HCT116 (cell line): Measurements from ENCODE around the gene PSMC3IP. TPM values are rescaled to one million over a fixed set of nuclear protein-coding genes. Genes with fewer than 3 reads are reported as not detected.
A peak's percentile ranks its signal among the peaks of the same experiment; 100 is the strongest.

Source experiments
- ATAC-seq: fragments of 200-7000 bp; cut with Tn5 transposase; 2 replicates; pipeline ENCODE4 v1.9.1; 2020; ENCODE audit warnings: mild to moderate bottlenecking, moderate library complexity
- BruUV-seq: library from RNA; stranded (reverse); fragments of 400-500 nt; replicated peaks from 2 replicates; lab custom pipeline; 2021; lab: Mats Ljungman, UMichigan
- CTCF ChIA-PET: fragments of 300-600 bp; sonication (Branson Sonifier 250); formaldehyde crosslinking; loops from one replicate; lab custom pipeline; 2021; ENCODE audit warnings: antibody characterized with exemption; lab: Charles Lee
- POLR2A ChIA-PET: fragments of 300-600, 350-600 bp; sonication (Branson Sonifier 250); formaldehyde crosslinking; loops from one replicate; lab custom pipeline; 2021; ENCODE audit warnings: antibody characterized with exemption; lab: Charles Lee
- RAD21 ChIA-PET, 2 experiments: fragments of 300-600 bp; sonication (Branson Sonifier 250); formaldehyde crosslinking; loops; one replicate each; lab custom pipeline; 2023; ENCODE audit warnings: low total read pairs in 2 of 2; ENCODE audit not compliant: uncharacterized antibody in 2 of 2, unreplicated experiment in 2 of 2, low non-redundant PET in 1 of 2; lab: Charles Lee
- DNase-seq: peaks from one replicate; pipeline ENCODE4 v3.0.0-alpha.2; 2010; ENCODE audit warnings: low read depth, low spot score
- H2AFZ ChIP-seq: fragments of 200-600 bp; shearing (Covaris generic), sonication (generic); 2 replicates; pipeline ENCODE4 v1.6.1; 2017; ENCODE audit warnings: low read depth, mixed run types, mixed read lengths, antibody characterized with exemption, low read length; ENCODE audit not compliant: poor library complexity, severe bottlenecking
- H3K27ac ChIP-seq: 2 replicates; pipeline ENCODE4 v1.5.1; 2012; ENCODE audit warnings: low read depth, low read length
- H3K27me3 ChIP-seq: fragments of 200-600 bp; sonication (generic); 2 replicates; pipeline ENCODE4 v1.6.1; 2016; ENCODE audit warnings: mixed run types, low read length, mixed read lengths; ENCODE audit not compliant: insufficient read depth
- H3K36me3 ChIP-seq, 2 experiments: fragments of 200-500 bp in 1 of 2; fragments of 200-600 bp in 1 of 2; sonication (Bioruptor generic) in 1 of 2; sonication (generic) in 1 of 2; 2 replicates each; pipeline versions ENCODE4 v1.5.1 to v1.6.1; 2014 to 2016; ENCODE audit warnings: low read length in 2 of 2, inconsistent platforms in 1 of 2, mixed read lengths in 1 of 2, mixed run types in 1 of 2; ENCODE audit not compliant: insufficient read depth in 2 of 2, control insufficient read depth in 1 of 2
- H3K4me1 ChIP-seq, 2 experiments: fragments of 200-600 bp in 1 of 2; sonication (generic) in 1 of 2; 2 replicates each; pipeline versions ENCODE4 v1.5.1 to v1.6.1; 2012 to 2017; ENCODE audit warnings: low read length in 2 of 2, inconsistent platforms in 1 of 2, mild to moderate bottlenecking in 1 of 2, mixed read lengths in 1 of 2, mixed run types in 1 of 2, moderate library complexity in 1 of 2; ENCODE audit not compliant: insufficient read depth in 2 of 2, control insufficient read depth in 1 of 2
- H3K4me2 ChIP-seq: fragments of 200-600 bp; sonication (generic); 2 replicates; pipeline ENCODE4 v1.6.1; 2017; ENCODE audit warnings: mixed run types, low read length, mixed read lengths
- H3K4me3 ChIP-seq, 2 experiments: fragments of 200-600 bp in 1 of 2; sonication (generic) in 1 of 2; replicated peaks in 1 of 2; 2 replicates each; pipeline ENCODE4 v1.5.1; 2011 to 2016; ENCODE audit warnings: low read length in 2 of 2, control low read depth in 1 of 2, low read depth in 1 of 2, mild to moderate bottlenecking in 1 of 2, mixed read lengths in 1 of 2, mixed run types in 1 of 2
- H3K79me2 ChIP-seq: fragments of 200-600 bp; sonication (generic); 2 replicates; pipeline ENCODE4 v1.6.1; 2017; ENCODE audit warnings: mild to moderate bottlenecking, mixed run types, low read length, moderate library complexity, mixed read lengths; ENCODE audit not compliant: insufficient read depth
- H3K9ac ChIP-seq: fragments of 200-600 bp; sonication (generic); 2 replicates; pipeline ENCODE4 v1.6.1; 2016; ENCODE audit warnings: low read length, mixed read lengths
- H3K9me2 ChIP-seq: fragments of 200-600 bp; sonication (generic), shearing (Covaris generic); 2 replicates; pipeline ENCODE4 v1.6.1; 2017; ENCODE audit warnings: mixed run types, mild to moderate bottlenecking, moderate library complexity; ENCODE audit not compliant: insufficient read depth
- H3K9me3 ChIP-seq, 2 experiments: fragments of 200-500 bp in 1 of 2; fragments of 200-600 bp in 1 of 2; sonication (Bioruptor generic) in 1 of 2; sonication (generic) in 1 of 2; 2 replicates each; pipeline ENCODE4 v1.6.1; 2014 to 2017; ENCODE audit warnings: low read length in 2 of 2, mixed read lengths in 2 of 2, inconsistent platforms in 1 of 2, low read depth in 1 of 2, mild to moderate bottlenecking in 1 of 2, mixed run types in 1 of 2, moderate library complexity in 1 of 2; ENCODE audit not compliant: control insufficient read depth in 1 of 2, insufficient read depth in 1 of 2
- H4K20me1 ChIP-seq: fragments of 200-600 bp; sonication (generic), shearing (Covaris generic); 2 replicates; pipeline ENCODE4 v1.6.1; 2017; ENCODE audit warnings: mixed run types, mild to moderate bottlenecking, moderate library complexity; ENCODE audit not compliant: insufficient read depth
- CBX3 ChIP-seq: IDR thresholded peaks from 2 replicates; pipeline ENCODE4 v1.6.1; 2012; ENCODE audit warnings: low read depth
- ELF1 ChIP-seq: IDR thresholded peaks from 2 replicates; pipeline ENCODE4 v1.6.1; 2012; ENCODE audit warnings: low read depth, borderline replicate concordance
- POLR2AphosphoS5 ChIP-seq: IDR thresholded peaks from 2 replicates; pipeline ENCODE4 v1.6.1; 2011; ENCODE audit warnings: mild to moderate bottlenecking, low read depth, low read length, moderate library complexity
- RAD21 ChIP-seq: IDR thresholded peaks from 2 replicates; pipeline ENCODE4 v1.6.1; 2012; ENCODE audit warnings: low read depth, mild to moderate bottlenecking
- REST ChIP-seq: IDR thresholded peaks from 2 replicates; pipeline ENCODE4 v1.6.1; 2012; ENCODE audit warnings: low read depth
- SRF ChIP-seq: IDR thresholded peaks from 2 replicates; pipeline ENCODE4 v1.6.1; 2012; ENCODE audit warnings: low read depth
- YY1 ChIP-seq: IDR thresholded peaks from 2 replicates; pipeline ENCODE4 v1.6.1; 2011; ENCODE audit warnings: low read length, low read depth, moderate library complexity, mild to moderate bottlenecking; ENCODE audit not compliant: insufficient replicate concordance; ENCODE audit errors: extremely low read depth
- intact Hi-C: fragments of 100-400 bp; cut with micrococcal nuclease; formaldehyde crosslinking; loops from 2 replicates; pipeline ENCODE4 v1.10.0; 2022
- total RNA-seq: library from RNA; stranded (reverse); gene quantifications from one replicate; pipeline ENCODE4 v1.2.1, GENCODE V29; 2021; ENCODE audit not compliant: unreplicated experiment
- TF ChIP-seq, protein P1 (sequence below): IDR thresholded peaks from 2 replicates; pipeline ENCODE4 v1.6.1; 2011; ENCODE audit warnings: mild to moderate bottlenecking, low read length, moderate library complexity; ENCODE audit not compliant: insufficient replicate concordance; ENCODE audit errors: extremely low read depth

Gene PSMC3IP
- total RNA-seq, 1 experiment from 2014 or later: 24.3 TPM

- Histone ChIP-seq H3K4me2 (peak overlapping the region; percentile 80; the same call in 1 of the 2 replicates), H3K4me1 (peaks cover 27 to 55% of the 10 kb centered on the region in 2 experiments), H3K4me3 (no peak overlapping the region), H3K27ac (peak overlapping the region; percentile 60; the same call in 1 of the 2 replicates), H3K27me3 (no peaks in the 10 kb centered on the region), H4K20me1 (no peaks in the 10 kb centered on the region), H3K36me3 (no peaks in the 10 kb centered on the region), H2AFZ (no peak overlapping the region), H3K9me3 (no peaks in the 10 kb centered on the region), H3K9ac (no peak overlapping the region), H3K9me2 (no peaks in the 10 kb centered on the region), H3K79me2 (no peaks in the 10 kb centered on the region)
- CTCF ChIA-PET: interaction anchor here (0.9 to 2.3 kb wide), 4 partner anchors 12 to 209 kb away, joined by 3 to 11 read pairs (median 4); no protein-coding TSS in a partner anchor
- DNase-seq: no peak
- no peak for ATAC-seq
- POLR2A ChIA-PET: interaction anchor here (1.3 to 2.0 kb wide), 2 partner anchors 10 to 11 kb away, joined by 3 to 5 read pairs; no protein-coding TSS in a partner anchor
- intact Hi-C loops: no loop called here
- no TSS peak for BruUV-seq
- no peak for TF ChIP-seq CBX3
- TF ChIP-seq RAD21: no peak
- no peak for TF ChIP-seq YY1
- TF ChIP-seq, protein P1, sequence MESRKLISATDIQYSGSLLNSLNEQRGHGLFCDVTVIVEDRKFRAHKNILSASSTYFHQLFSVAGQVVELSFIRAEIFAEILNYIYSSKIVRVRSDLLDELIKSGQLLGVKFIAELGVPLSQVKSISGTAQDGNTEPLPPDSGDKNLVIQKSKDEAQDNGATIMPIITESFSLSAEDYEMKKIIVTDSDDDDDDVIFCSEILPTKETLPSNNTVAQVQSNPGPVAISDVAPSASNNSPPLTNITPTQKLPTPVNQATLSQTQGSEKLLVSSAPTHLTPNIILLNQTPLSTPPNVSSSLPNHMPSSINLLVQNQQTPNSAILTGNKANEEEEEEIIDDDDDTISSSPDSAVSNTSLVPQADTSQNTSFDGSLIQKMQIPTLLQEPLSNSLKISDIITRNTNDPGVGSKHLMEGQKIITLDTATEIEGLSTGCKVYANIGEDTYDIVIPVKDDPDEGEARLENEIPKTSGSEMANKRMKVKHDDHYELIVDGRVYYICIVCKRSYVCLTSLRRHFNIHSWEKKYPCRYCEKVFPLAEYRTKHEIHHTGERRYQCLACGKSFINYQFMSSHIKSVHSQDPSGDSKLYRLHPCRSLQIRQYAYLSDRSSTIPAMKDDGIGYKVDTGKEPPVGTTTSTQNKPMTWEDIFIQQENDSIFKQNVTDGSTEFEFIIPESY: no peak
- no peak for TF ChIP-seq REST
- TF ChIP-seq POLR2AphosphoS5: no peak
- TF ChIP-seq ELF1: no peak
- TF ChIP-seq SRF: no peak
- RAD21 ChIA-PET: no interaction called here
Observed at GRCh38 chr17:42530952-42531454, 46.5 kb downstream of the PSMC3IP start.
